A673 (cell line): ENCODE results near the gene TICAM2.

ENCODE experiments used
- CTCF ChIP-seq: fragments of 300-800, 200-600 bp; sonication (generic); conservative IDR thresholded peaks from 2 replicates; pipeline ENCODE4 v1.5.1; 2017; ENCODE audit warnings: low read depth, mild to moderate bottlenecking, antibody characterized with exemption, low read length, moderate library complexity, mixed read lengths
- EZH2 ChIP-seq: fragments of 200-600 bp; sonication (generic); IDR thresholded peaks from 2 replicates; pipeline ENCODE4 v1.6.1; 2017; ENCODE audit warnings: borderline replicate concordance, low read depth, mild to moderate bottlenecking, mixed read lengths, antibody characterized with exemption, low read length; ENCODE audit not compliant: poor library complexity, severe bottlenecking

GRCh38 chr5:115601701-115602590 is at the start of gene TICAM2:
- TF ChIP-seq CTCF = 0 out of 2 replicates have a peak, but pooled peaks have one; percentile 30
- TF ChIP-seq EZH2 = no peak
